ENCODE data around the gene ATG101. TPM values are rescaled to one million over a fixed set of nuclear protein-coding genes. Genes with fewer than 3 reads are reported as not detected.

The ATG101 gene
- total and polyA plus RNA-seq, 2 of the 8 experiments (the other 6 are each of a cell fraction or from before 2014, with no cell fraction given), result 49.8 to 55.9 TPM

- no peak for TF ChIP-seq TBP (IDR thresholded peaks at IDR 0.05; ENCODE audit: low read depth, low read length)
- TF ChIP-seq RXRA (IDR thresholded peaks at IDR 0.05; ENCODE audit: insufficient read depth, low read depth, low read length), result no peak
- no peak for TF ChIP-seq HDAC2 (IDR thresholded peaks at IDR 0.05; ENCODE audit: borderline replicate concordance in 1 of 2, low read depth in 2 of 2, low read length in 2 of 2)
- TF ChIP-seq, protein P1, sequence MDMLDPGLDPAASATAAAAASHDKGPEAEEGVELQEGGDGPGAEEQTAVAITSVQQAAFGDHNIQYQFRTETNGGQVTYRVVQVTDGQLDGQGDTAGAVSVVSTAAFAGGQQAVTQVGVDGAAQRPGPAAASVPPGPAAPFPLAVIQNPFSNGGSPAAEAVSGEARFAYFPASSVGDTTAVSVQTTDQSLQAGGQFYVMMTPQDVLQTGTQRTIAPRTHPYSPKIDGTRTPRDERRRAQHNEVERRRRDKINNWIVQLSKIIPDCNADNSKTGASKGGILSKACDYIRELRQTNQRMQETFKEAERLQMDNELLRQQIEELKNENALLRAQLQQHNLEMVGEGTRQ (IDR thresholded peaks at IDR 0.05; ENCODE audit: low read length), result no peak
Observed at GRCh38 chr12:52038447-52038846, 31.3 kb upstream of the ATG101 start (continued).

Data from H1 (cell line).